Measurements from ENCODE around the gene USP53. TPM values are rescaled to one million over a fixed set of nuclear protein-coding genes. Genes with fewer than 3 reads are reported as not detected.
A peak's percentile ranks its signal among the peaks of the same experiment; 100 is the strongest.

USP53 gene
- total and polyA plus RNA-seq, 7 donors = 6.0 to 89.5 (median 53.5) TPM

DNA sequence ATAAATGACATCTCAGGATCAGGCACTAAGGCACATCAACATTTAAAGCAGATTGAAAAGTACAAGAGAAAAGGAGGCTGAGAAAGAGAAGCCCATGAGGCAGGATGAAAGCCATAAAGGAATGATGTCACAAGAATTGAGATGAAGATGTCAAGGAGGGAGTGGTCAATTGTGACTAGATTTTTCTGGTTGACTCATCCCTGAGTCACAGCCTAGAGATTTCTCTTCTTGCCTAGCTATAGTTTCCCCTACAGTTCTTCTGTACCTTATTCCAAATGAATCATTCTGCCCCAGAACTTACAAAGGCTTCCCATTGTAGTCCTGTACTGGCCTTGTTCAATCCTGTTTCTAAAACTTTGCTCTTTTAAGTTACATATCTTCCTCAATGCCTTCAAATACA lies 3.4 kb upstream of the USP53 start:
- H3K27ac ChIP-seq = no peak overlapping the region
- H3K4me1 ChIP-seq = peaks cover 8% of the 10 kb centered on the region

GRCh38 chr4:119209586-119209985 lies 2.9 kb upstream of the USP53 start:
- DNase-seq (no peak), ATAC-seq (no peak)
- H3K27ac ChIP-seq = no peak overlapping the region
- peaks cover 4% of the 10 kb centered on the region for H3K4me1 ChIP-seq
- intact Hi-C loops (cut with DNase I) = loop anchor here in 1 of 2 donors (10.0 kb wide), 1 partner anchor 65 kb away; no protein-coding TSS in a partner anchor
- TF ChIP-seq, protein P1, sequence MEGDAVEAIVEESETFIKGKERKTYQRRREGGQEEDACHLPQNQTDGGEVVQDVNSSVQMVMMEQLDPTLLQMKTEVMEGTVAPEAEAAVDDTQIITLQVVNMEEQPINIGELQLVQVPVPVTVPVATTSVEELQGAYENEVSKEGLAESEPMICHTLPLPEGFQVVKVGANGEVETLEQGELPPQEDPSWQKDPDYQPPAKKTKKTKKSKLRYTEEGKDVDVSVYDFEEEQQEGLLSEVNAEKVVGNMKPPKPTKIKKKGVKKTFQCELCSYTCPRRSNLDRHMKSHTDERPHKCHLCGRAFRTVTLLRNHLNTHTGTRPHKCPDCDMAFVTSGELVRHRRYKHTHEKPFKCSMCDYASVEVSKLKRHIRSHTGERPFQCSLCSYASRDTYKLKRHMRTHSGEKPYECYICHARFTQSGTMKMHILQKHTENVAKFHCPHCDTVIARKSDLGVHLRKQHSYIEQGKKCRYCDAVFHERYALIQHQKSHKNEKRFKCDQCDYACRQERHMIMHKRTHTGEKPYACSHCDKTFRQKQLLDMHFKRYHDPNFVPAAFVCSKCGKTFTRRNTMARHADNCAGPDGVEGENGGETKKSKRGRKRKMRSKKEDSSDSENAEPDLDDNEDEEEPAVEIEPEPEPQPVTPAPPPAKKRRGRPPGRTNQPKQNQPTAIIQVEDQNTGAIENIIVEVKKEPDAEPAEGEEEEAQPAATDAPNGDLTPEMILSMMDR (IDR thresholded peaks at IDR 0.05) = no peak
- H3K36me3 ChIP-seq (ENCODE audit: insufficient read depth in 1 of 2, low read depth in 1 of 2) = no peaks in the 10 kb centered on the region
- H3K27me3 ChIP-seq (ENCODE audit: insufficient read depth in 3 of 3, low read length in 2 of 3) = no peaks in the 10 kb centered on the region
- WGBS, 3 donors = 83 to 89% (median 89%) methylated on average over 1 of the region's 1 CpG
- no peaks in the 10 kb centered on the region for H3K9me3 ChIP-seq
- H3K4me3 ChIP-seq = no peak overlapping the region

More for the DNA sequence above, 3.4 kb upstream of the USP53 start:
- TF ChIP-seq, protein P1 (IDR thresholded peaks at IDR 0.05) = no peak
- intact Hi-C loops (cut with DNase I) = loop anchor here in 1 of 2 donors (10.0 kb wide), 1 partner anchor 64 kb away; no protein-coding TSS in a partner anchor
- Histone ChIP-seq H3K9me3 (no peaks in the 10 kb centered on the region), H3K4me3 (no peak overlapping the region), H3K27me3 (ENCODE audit: insufficient read depth in 3 of 3, low read length in 2 of 3) (no peaks in the 10 kb centered on the region), H3K36me3 (ENCODE audit: insufficient read depth in 1 of 2, low read depth in 1 of 2) (no peaks in the 10 kb centered on the region)
- DNase-seq = no peak
- no peak for ATAC-seq

DNA sequence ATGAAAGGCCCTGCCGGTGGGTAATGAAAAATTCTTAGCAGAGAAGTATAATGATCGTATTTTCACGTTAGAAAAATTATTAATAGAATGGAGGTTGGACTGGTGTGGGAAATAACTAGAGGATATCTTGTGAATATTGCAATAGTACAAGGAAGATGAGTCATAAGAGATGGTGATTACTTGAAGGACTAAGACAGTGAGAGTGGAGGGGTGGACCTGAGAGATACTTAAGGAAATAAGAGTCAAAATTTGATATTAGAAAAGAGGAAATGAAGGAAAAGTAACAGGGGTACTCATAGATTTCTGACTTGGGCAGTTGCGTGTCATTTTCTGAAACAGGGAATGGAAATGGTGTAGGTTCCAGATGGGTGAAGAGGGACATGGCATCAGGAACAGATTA lies 1.7 kb upstream of the USP53 start:
- TF ChIP-seq, protein P1 (IDR thresholded peaks at IDR 0.05) = no peak
- H3K4me1 ChIP-seq = peaks cover 9% of the 10 kb centered on the region
- ATAC-seq (no peak), DNase-seq (no peak)
- no peak overlapping the region for H3K4me3 ChIP-seq
- H3K27me3 ChIP-seq (ENCODE audit: insufficient read depth in 3 of 3, low read length in 2 of 3) = no peaks in the 10 kb centered on the region
- H3K9me3 ChIP-seq = no peaks in the 10 kb centered on the region
- 82 to 87% (median 85%) methylated on average over 4 of the region's 4 CpGs for WGBS, 3 donors
- no peak overlapping the region for H3K27ac ChIP-seq
- intact Hi-C loops (cut with DNase I) = loop anchor here (10.0 kb wide), 2 partner anchors 74 to 226 kb away; no protein-coding TSS in a partner anchor
- H3K36me3 ChIP-seq (ENCODE audit: insufficient read depth in 1 of 2, low read depth in 1 of 2) = peaks cover 0 to 5% of the 10 kb centered on the region in 2 donors

- TF ChIP-seq, protein P1 (IDR thresholded peaks at IDR 0.05) = peak; percentile 7
- Histone ChIP-seq H3K36me3 (ENCODE audit: insufficient read depth in 1 of 2, low read depth in 1 of 2) (peaks cover 0 to 8% of the 10 kb centered on the region in 2 donors), H3K9me3 (no peaks in the 10 kb centered on the region), H3K27me3 (ENCODE audit: insufficient read depth in 3 of 3, low read length in 2 of 3) (no peaks in the 10 kb centered on the region), H3K4me1 (peaks cover 18% of the 10 kb centered on the region), H3K27ac (peak overlapping the region; percentile 99), H3K4me3 (peak overlapping the region; percentile 91)
- ATAC-seq = peak in 3 of 4 donors; percentile 1 to 4 (median 1)
- WGBS, 3 donors = 1 to 2% (median 1%) methylated on average over 12 of the region's 12 CpGs
- intact Hi-C loops (cut with DNase I) = loop anchor here (2.0 to 10.0 kb wide), 5 partner anchors 73 to 229 kb away; no protein-coding TSS in a partner anchor
- no peak for DNase-seq
Measured at GRCh38 chr4:119211867-119212233, 663 bp upstream of the USP53 start.
